ENCODE measurements around the gene CCDC142.

The CCDC142 gene

GRCh38 chr2:74458938-74459363 lies 23.8 kb downstream of the CCDC142 start:
- Mint-ChIP-seq H3K4me1 (peaks cover 49% of the 10 kb centered on the region), H3K9me3 (no peaks in the 10 kb centered on the region), H3K27me3 (ENCODE audit: low read depth) (no peaks in the 10 kb centered on the region), H3K4me3 (peak overlapping the region; percentile 94 to 97 (median 96)), H3K27ac (peak overlapping the region; percentile 83 to 99 (median 96)), H3K36me3 (ENCODE audit: low read depth) (peaks cover 11% of the 10 kb centered on the region)
- TF ChIP-seq CTCF (IDR thresholded peaks at IDR 0.05; ENCODE audit: unreplicated experiment in 3 of 3), result no peak

- peaks cover 48% of the 10 kb centered on the region for H3K4me1 Mint-ChIP-seq
- H3K9me3 Mint-ChIP-seq, result no peaks in the 10 kb centered on the region
- no peak for TF ChIP-seq CTCF (IDR thresholded peaks at IDR 0.05; ENCODE audit: unreplicated experiment in 3 of 3)
- peak within 1 kb of the TSS; percentile 83 to 99 (median 96) for H3K27ac Mint-ChIP-seq
- no peaks in the 10 kb centered on the region for H3K27me3 Mint-ChIP-seq (ENCODE audit: low read depth)
- H3K36me3 Mint-ChIP-seq (ENCODE audit: low read depth), result peaks cover 11% of the 10 kb centered on the region
- H3K4me3 Mint-ChIP-seq, result peak within 1 kb of the TSS; percentile 94 to 97 (median 96)
These were observed 24.5 kb downstream of the CCDC142 start, which contains the start of gene WBP1 for GRCh38 chr2:74458132-74458937. WBP1 (plus strand) TSS chr2:74458438; CDS start chr2:74458603, 165 bp downstream.

- no peaks in the 10 kb centered on the region for H3K27me3 Mint-ChIP-seq (ENCODE audit: low read depth)
- TF ChIP-seq CTCF (IDR thresholded peaks at IDR 0.05; ENCODE audit: unreplicated experiment in 3 of 3), result no peak
- peak overlapping the region; percentile 83 to 99 (median 96) for H3K27ac Mint-ChIP-seq
- peaks cover 5% of the 10 kb centered on the region for H3K36me3 Mint-ChIP-seq (ENCODE audit: low read depth)
- no peaks in the 10 kb centered on the region for H3K9me3 Mint-ChIP-seq
- H3K4me1 Mint-ChIP-seq, result peaks cover 42% of the 10 kb centered on the region
- H3K4me3 Mint-ChIP-seq, result peak overlapping the region; percentile 94 to 97 (median 96)
These were observed 25.2 kb downstream of the CCDC142 start for GRCh38 chr2:74457549-74458131.

- Mint-ChIP-seq H3K27me3 (ENCODE audit: low read depth) (no peaks in the 10 kb centered on the region), H3K9me3 (no peaks in the 10 kb centered on the region), H3K36me3 (ENCODE audit: low read depth) (peaks cover 3% of the 10 kb centered on the region), H3K27ac (peak overlapping the region; percentile 83 to 99 (median 96)), H3K4me3 (peak overlapping the region; percentile 94 to 97 (median 96)), H3K4me1 (peaks cover 42% of the 10 kb centered on the region)
- TF ChIP-seq CTCF (IDR thresholded peaks at IDR 0.05; ENCODE audit: unreplicated experiment in 3 of 3), result no peak
These were observed 25.7 kb downstream of the CCDC142 start for GRCh38 chr2:74457129-74457548.

GRCh38 chr2:74454654-74455511 lies 27.9 kb downstream of the CCDC142 start, which contains the start of gene INO80B:
INO80B (plus strand) TSS chr2:74455087; CDS start chr2:74455117, 30 bp downstream.
- no peak for TF ChIP-seq CTCF (IDR thresholded peaks at IDR 0.05; ENCODE audit: unreplicated experiment in 3 of 3)
- H3K27me3 Mint-ChIP-seq (ENCODE audit: low read depth), result no peaks in the 10 kb centered on the region
- no peaks in the 10 kb centered on the region for H3K9me3 Mint-ChIP-seq
- H3K4me1 Mint-ChIP-seq, result peaks cover 42% of the 10 kb centered on the region
- H3K36me3 Mint-ChIP-seq (ENCODE audit: low read depth), result no peaks in the 10 kb centered on the region
- H3K27ac Mint-ChIP-seq, result peak within 1 kb of the TSS; percentile 83 to 99 (median 96)
- peak within 1 kb of the TSS; percentile 94 to 97 (median 96) for H3K4me3 Mint-ChIP-seq
